HCT116 (cell line): ENCODE results near the gene INTS6L. TPM values are rescaled to one million over a fixed set of nuclear protein-coding genes. Genes with fewer than 3 reads are reported as not detected.

ENCODE experiments used
- ATAC-seq: fragments of 200-7000 bp; cut with Tn5 transposase; 2 replicates; pipeline ENCODE4 v1.9.1; 2020; ENCODE audit warnings: mild to moderate bottlenecking, moderate library complexity
- BruUV-seq: library from RNA; stranded (reverse); fragments of 400-500 nt; replicated peaks from 2 replicates; lab custom pipeline; 2021; lab: Mats Ljungman, UMichigan
- CTCF ChIA-PET: fragments of 300-600 bp; sonication (Branson Sonifier 250); formaldehyde crosslinking; loops from one replicate; lab custom pipeline; 2021; ENCODE audit warnings: antibody characterized with exemption; lab: Charles Lee
- POLR2A ChIA-PET: fragments of 300-600, 350-600 bp; sonication (Branson Sonifier 250); formaldehyde crosslinking; loops from one replicate; lab custom pipeline; 2021; ENCODE audit warnings: antibody characterized with exemption; lab: Charles Lee
- RAD21 ChIA-PET, 2 experiments: fragments of 300-600 bp; sonication (Branson Sonifier 250); formaldehyde crosslinking; loops; one replicate each; lab custom pipeline; 2023; ENCODE audit warnings: low total read pairs in 2 of 2; ENCODE audit not compliant: uncharacterized antibody in 2 of 2, unreplicated experiment in 2 of 2, low non-redundant PET in 1 of 2; lab: Charles Lee
- DNase-seq: peaks from one replicate; pipeline ENCODE4 v3.0.0-alpha.2; 2010; ENCODE audit warnings: low read depth, low spot score
- H2AFZ ChIP-seq: fragments of 200-600 bp; shearing (Covaris generic), sonication (generic); 2 replicates; pipeline ENCODE4 v1.6.1; 2017; ENCODE audit warnings: low read depth, mixed run types, mixed read lengths, antibody characterized with exemption, low read length; ENCODE audit not compliant: poor library complexity, severe bottlenecking
- H3K27ac ChIP-seq: 2 replicates; pipeline ENCODE4 v1.5.1; 2012; ENCODE audit warnings: low read depth, low read length
- H3K27me3 ChIP-seq: fragments of 200-600 bp; sonication (generic); 2 replicates; pipeline ENCODE4 v1.6.1; 2016; ENCODE audit warnings: mixed run types, low read length, mixed read lengths; ENCODE audit not compliant: insufficient read depth
- H3K36me3 ChIP-seq, 2 experiments: fragments of 200-500 bp in 1 of 2; fragments of 200-600 bp in 1 of 2; sonication (Bioruptor generic) in 1 of 2; sonication (generic) in 1 of 2; 2 replicates each; pipeline versions ENCODE4 v1.5.1 to v1.6.1; 2014 to 2016; ENCODE audit warnings: low read length in 2 of 2, inconsistent platforms in 1 of 2, mixed read lengths in 1 of 2, mixed run types in 1 of 2; ENCODE audit not compliant: insufficient read depth in 2 of 2, control insufficient read depth in 1 of 2
- H3K4me1 ChIP-seq, 2 experiments: fragments of 200-600 bp in 1 of 2; sonication (generic) in 1 of 2; 2 replicates each; pipeline versions ENCODE4 v1.5.1 to v1.6.1; 2012 to 2017; ENCODE audit warnings: low read length in 2 of 2, inconsistent platforms in 1 of 2, mild to moderate bottlenecking in 1 of 2, mixed read lengths in 1 of 2, mixed run types in 1 of 2, moderate library complexity in 1 of 2; ENCODE audit not compliant: insufficient read depth in 2 of 2, control insufficient read depth in 1 of 2
- H3K4me2 ChIP-seq: fragments of 200-600 bp; sonication (generic); 2 replicates; pipeline ENCODE4 v1.6.1; 2017; ENCODE audit warnings: mixed run types, low read length, mixed read lengths
- H3K4me3 ChIP-seq, 2 experiments: fragments of 200-600 bp in 1 of 2; sonication (generic) in 1 of 2; replicated peaks in 1 of 2; 2 replicates each; pipeline ENCODE4 v1.5.1; 2011 to 2016; ENCODE audit warnings: low read length in 2 of 2, control low read depth in 1 of 2, low read depth in 1 of 2, mild to moderate bottlenecking in 1 of 2, mixed read lengths in 1 of 2, mixed run types in 1 of 2
- H3K79me2 ChIP-seq: fragments of 200-600 bp; sonication (generic); 2 replicates; pipeline ENCODE4 v1.6.1; 2017; ENCODE audit warnings: mild to moderate bottlenecking, mixed run types, low read length, moderate library complexity, mixed read lengths; ENCODE audit not compliant: insufficient read depth
- H3K9ac ChIP-seq: fragments of 200-600 bp; sonication (generic); 2 replicates; pipeline ENCODE4 v1.6.1; 2016; ENCODE audit warnings: low read length, mixed read lengths
- H3K9me2 ChIP-seq: fragments of 200-600 bp; sonication (generic), shearing (Covaris generic); 2 replicates; pipeline ENCODE4 v1.6.1; 2017; ENCODE audit warnings: mixed run types, mild to moderate bottlenecking, moderate library complexity; ENCODE audit not compliant: insufficient read depth
- H3K9me3 ChIP-seq, 2 experiments: fragments of 200-500 bp in 1 of 2; fragments of 200-600 bp in 1 of 2; sonication (Bioruptor generic) in 1 of 2; sonication (generic) in 1 of 2; 2 replicates each; pipeline ENCODE4 v1.6.1; 2014 to 2017; ENCODE audit warnings: low read length in 2 of 2, mixed read lengths in 2 of 2, inconsistent platforms in 1 of 2, low read depth in 1 of 2, mild to moderate bottlenecking in 1 of 2, mixed run types in 1 of 2, moderate library complexity in 1 of 2; ENCODE audit not compliant: control insufficient read depth in 1 of 2, insufficient read depth in 1 of 2
- H4K20me1 ChIP-seq: fragments of 200-600 bp; sonication (generic), shearing (Covaris generic); 2 replicates; pipeline ENCODE4 v1.6.1; 2017; ENCODE audit warnings: mixed run types, mild to moderate bottlenecking, moderate library complexity; ENCODE audit not compliant: insufficient read depth
- intact Hi-C: fragments of 100-400 bp; cut with micrococcal nuclease; formaldehyde crosslinking; loops from 2 replicates; pipeline ENCODE4 v1.10.0; 2022
- total RNA-seq: library from RNA; stranded (reverse); gene quantifications from one replicate; pipeline ENCODE4 v1.2.1, GENCODE V29; 2021; ENCODE audit not compliant: unreplicated experiment
- TF ChIP-seq, protein P1 (sequence below), 3 experiments: fragments of 200-600 bp in 1 of 3; sonication (generic) in 1 of 3; IDR thresholded peaks in 2 of 3; conservative IDR thresholded peaks in 1 of 3; 2 replicates each; pipeline ENCODE4 v1.5.1; 2012 to 2017; ENCODE audit warnings: low read depth in 2 of 3, low read length in 2 of 3, antibody characterized with exemption in 1 of 3, borderline replicate concordance in 1 of 3, control low read depth in 1 of 3, mild to moderate bottlenecking in 1 of 3, mixed read lengths in 1 of 3, mixed run types in 1 of 3, moderate library complexity in 1 of 3; ENCODE audit not compliant: insufficient read depth in 1 of 3
- TF ChIP-seq, protein P2 (sequence below): IDR thresholded peaks from 2 replicates; pipeline ENCODE4 v1.6.1; 2012; ENCODE audit warnings: low read depth

INTS6L gene
- total RNA-seq, 1 experiment from 2014 or later = 3.6 TPM

DNA sequence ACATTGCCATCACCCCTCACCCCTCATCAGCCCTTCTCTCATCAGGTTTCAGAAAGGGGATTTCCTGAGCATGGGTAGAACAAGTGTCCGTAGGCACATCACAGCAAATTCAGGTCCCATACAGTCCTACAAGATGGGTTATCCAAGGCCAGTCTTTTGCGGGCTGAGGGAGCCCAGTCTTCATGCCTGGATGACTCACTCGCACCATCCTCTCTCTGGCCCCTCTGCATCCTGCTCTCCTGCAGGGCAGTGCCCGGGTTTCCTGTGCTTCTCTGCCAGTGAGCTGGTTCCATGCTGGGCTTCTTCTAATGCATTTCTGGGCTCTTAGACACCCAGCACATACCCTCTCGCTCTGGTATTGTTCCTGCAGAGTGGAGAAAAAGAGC is 7.3 kb upstream of the INTS6L start:
- no peaks in the 10 kb centered on the region for H3K27me3 ChIP-seq
- no peaks in the 10 kb centered on the region for H3K36me3 ChIP-seq
- ATAC-seq = no peak
- intact Hi-C loops = no loop called here
- H3K4me1 ChIP-seq = no peaks in the 10 kb centered on the region
- ChIA-PET POLR2A (no interaction called here), CTCF (no interaction called here), RAD21 (no interaction called here)
- H3K27ac ChIP-seq = no peak overlapping the region
- no peaks in the 10 kb centered on the region for H3K9me3 ChIP-seq
- H3K4me3 ChIP-seq = no peak overlapping the region
- no peaks in the 10 kb centered on the region for H4K20me1 ChIP-seq
- no peak overlapping the region for H2AFZ ChIP-seq
- no peak overlapping the region for H3K9ac ChIP-seq
- no peak overlapping the region for H3K4me2 ChIP-seq
- H3K79me2 ChIP-seq = no peaks in the 10 kb centered on the region
- H3K9me2 ChIP-seq = no peaks in the 10 kb centered on the region
- no TSS peak for BruUV-seq
- DNase-seq = no peak
- TF ChIP-seq, protein P1, sequence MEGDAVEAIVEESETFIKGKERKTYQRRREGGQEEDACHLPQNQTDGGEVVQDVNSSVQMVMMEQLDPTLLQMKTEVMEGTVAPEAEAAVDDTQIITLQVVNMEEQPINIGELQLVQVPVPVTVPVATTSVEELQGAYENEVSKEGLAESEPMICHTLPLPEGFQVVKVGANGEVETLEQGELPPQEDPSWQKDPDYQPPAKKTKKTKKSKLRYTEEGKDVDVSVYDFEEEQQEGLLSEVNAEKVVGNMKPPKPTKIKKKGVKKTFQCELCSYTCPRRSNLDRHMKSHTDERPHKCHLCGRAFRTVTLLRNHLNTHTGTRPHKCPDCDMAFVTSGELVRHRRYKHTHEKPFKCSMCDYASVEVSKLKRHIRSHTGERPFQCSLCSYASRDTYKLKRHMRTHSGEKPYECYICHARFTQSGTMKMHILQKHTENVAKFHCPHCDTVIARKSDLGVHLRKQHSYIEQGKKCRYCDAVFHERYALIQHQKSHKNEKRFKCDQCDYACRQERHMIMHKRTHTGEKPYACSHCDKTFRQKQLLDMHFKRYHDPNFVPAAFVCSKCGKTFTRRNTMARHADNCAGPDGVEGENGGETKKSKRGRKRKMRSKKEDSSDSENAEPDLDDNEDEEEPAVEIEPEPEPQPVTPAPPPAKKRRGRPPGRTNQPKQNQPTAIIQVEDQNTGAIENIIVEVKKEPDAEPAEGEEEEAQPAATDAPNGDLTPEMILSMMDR (IDR thresholded peaks at IDR 0.05 in 2 of 3, conservative IDR thresholded peaks at IDR 0.05 in 1 of 3; ENCODE audit: borderline replicate concordance in 1 of 3, insufficient read depth in 1 of 3, low read depth in 2 of 3, low read length in 2 of 3) = no peak
- TF ChIP-seq, protein P2, sequence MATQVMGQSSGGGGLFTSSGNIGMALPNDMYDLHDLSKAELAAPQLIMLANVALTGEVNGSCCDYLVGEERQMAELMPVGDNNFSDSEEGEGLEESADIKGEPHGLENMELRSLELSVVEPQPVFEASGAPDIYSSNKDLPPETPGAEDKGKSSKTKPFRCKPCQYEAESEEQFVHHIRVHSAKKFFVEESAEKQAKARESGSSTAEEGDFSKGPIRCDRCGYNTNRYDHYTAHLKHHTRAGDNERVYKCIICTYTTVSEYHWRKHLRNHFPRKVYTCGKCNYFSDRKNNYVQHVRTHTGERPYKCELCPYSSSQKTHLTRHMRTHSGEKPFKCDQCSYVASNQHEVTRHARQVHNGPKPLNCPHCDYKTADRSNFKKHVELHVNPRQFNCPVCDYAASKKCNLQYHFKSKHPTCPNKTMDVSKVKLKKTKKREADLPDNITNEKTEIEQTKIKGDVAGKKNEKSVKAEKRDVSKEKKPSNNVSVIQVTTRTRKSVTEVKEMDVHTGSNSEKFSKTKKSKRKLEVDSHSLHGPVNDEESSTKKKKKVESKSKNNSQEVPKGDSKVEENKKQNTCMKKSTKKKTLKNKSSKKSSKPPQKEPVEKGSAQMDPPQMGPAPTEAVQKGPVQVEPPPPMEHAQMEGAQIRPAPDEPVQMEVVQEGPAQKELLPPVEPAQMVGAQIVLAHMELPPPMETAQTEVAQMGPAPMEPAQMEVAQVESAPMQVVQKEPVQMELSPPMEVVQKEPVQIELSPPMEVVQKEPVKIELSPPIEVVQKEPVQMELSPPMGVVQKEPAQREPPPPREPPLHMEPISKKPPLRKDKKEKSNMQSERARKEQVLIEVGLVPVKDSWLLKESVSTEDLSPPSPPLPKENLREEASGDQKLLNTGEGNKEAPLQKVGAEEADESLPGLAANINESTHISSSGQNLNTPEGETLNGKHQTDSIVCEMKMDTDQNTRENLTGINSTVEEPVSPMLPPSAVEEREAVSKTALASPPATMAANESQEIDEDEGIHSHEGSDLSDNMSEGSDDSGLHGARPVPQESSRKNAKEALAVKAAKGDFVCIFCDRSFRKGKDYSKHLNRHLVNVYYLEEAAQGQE = no peak
- TF ChIP-seq, all 23 proteins: peak for 0
